Suprapubic skin (tissue), 4 donors: ENCODE measurements around the gene PLEKHG4. TPM values are rescaled to one million over a fixed set of nuclear protein-coding genes. Genes with fewer than 3 reads are reported as not detected.

ENCODE experiments used
- DNase-seq, 2 donors: peaks; one replicate each; pipeline ENCODE4 v3.0.0-alpha.2; 2019; ENCODE audit warnings: low spot score in 2 of 2
- H3K27ac ChIP-seq: fragments of 200-600 bp; sonication (generic); one replicate; pipeline ENCODE4 v1.5.1; 2019
- H3K27me3 ChIP-seq: fragments of 200-600 bp; sonication (generic); one replicate; pipeline ENCODE4 v1.5.1; 2019
- H3K36me3 ChIP-seq: fragments of 200-600 bp; sonication (generic); one replicate; pipeline ENCODE4 v1.5.1; 2019
- H3K4me1 ChIP-seq: fragments of 200-600 bp; sonication (generic); one replicate; pipeline ENCODE4 v1.5.1; 2019
- H3K4me3 ChIP-seq: fragments of 200-600 bp; sonication (generic); one replicate; pipeline ENCODE4 v1.5.1; 2019; ENCODE audit warnings: mild to moderate bottlenecking
- H3K9me3 ChIP-seq: fragments of 200-600 bp; sonication (generic); one replicate; pipeline ENCODE4 v1.5.1; 2019
- EP300 ChIP-seq: sonication (generic); formaldehyde crosslinking; IDR thresholded peaks from one replicate; pipeline ENCODE4 v1.6.1; 2017; ENCODE audit warnings: antibody characterized with exemption
- POLR2A ChIP-seq, 2 donors: fragments of 450-650 bp; IDR thresholded peaks; one replicate each; pipeline ENCODE4 v1.6.1; 2017; ENCODE audit warnings: antibody characterized with exemption in 2 of 2, mild to moderate bottlenecking in 2 of 2, moderate library complexity in 2 of 2
- POLR2AphosphoS5 ChIP-seq, 3 donors: sonication (generic); formaldehyde crosslinking; IDR thresholded peaks; one replicate each; pipeline ENCODE4 v1.6.1; 2017; ENCODE audit warnings: antibody characterized with exemption in 3 of 3
- WGBS: methylation state at CpG from one replicate; pipeline ENCODE4 v1.1.5; 2018; 5-methylcytosine and 5-hydroxymethylcytosine counted together
- total RNA-seq, 4 donors: library from RNA; depleted of rRNA; stranded (reverse); fragments of >200 nt; gene quantifications; one replicate each; pipeline ENCODE4 v1.1.0, GENCODE V29; 2016
- TF ChIP-seq, protein P1 (sequence below), 2 donors: fragments of 200-600 bp in 1 of 2; fragments of 450-650 bp in 1 of 2; sonication (generic) in 1 of 2; IDR thresholded peaks; one replicate each; pipeline ENCODE4 v1.5.1; 2016 to 2019; ENCODE audit warnings: antibody characterized with exemption in 2 of 2, mild to moderate bottlenecking in 1 of 2, moderate library complexity in 1 of 2

Gene PLEKHG4
- total RNA-seq, 4 donors from 2014 or later, result 13.8 to 36.8 (median 26.9) TPM

DNA sequence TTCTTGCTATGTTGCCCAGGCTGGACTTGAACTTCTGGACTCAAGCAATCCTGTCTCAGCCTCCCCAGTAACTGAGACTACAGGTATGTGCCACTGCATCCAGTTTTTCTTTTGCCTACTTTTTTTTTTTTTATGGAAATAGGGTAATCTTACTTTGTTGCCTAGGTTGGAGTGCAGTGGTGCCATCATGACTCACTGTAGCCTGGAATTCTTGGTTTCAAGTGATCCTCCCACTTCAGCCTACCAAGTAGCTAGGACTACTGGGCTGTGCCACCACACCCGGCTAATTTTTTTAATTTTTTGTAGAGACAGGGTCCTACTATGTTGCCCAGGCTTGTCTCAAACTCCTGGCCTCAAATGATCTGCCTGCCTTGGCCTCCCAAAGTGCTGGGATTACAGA is 57.3 kb downstream of the PLEKHG4 start:
- H3K4me1 ChIP-seq, result no peaks in the 10 kb centered on the region
- no peak overlapping the region for H3K27ac ChIP-seq
- no peaks in the 10 kb centered on the region for H3K27me3 ChIP-seq
- H3K36me3 ChIP-seq, result no peaks in the 10 kb centered on the region
- no peak for DNase-seq
- TF ChIP-seq EP300, result no peak
- TF ChIP-seq POLR2A (IDR thresholded peaks at IDR 0.05), result no peak
- TF ChIP-seq, protein P1, sequence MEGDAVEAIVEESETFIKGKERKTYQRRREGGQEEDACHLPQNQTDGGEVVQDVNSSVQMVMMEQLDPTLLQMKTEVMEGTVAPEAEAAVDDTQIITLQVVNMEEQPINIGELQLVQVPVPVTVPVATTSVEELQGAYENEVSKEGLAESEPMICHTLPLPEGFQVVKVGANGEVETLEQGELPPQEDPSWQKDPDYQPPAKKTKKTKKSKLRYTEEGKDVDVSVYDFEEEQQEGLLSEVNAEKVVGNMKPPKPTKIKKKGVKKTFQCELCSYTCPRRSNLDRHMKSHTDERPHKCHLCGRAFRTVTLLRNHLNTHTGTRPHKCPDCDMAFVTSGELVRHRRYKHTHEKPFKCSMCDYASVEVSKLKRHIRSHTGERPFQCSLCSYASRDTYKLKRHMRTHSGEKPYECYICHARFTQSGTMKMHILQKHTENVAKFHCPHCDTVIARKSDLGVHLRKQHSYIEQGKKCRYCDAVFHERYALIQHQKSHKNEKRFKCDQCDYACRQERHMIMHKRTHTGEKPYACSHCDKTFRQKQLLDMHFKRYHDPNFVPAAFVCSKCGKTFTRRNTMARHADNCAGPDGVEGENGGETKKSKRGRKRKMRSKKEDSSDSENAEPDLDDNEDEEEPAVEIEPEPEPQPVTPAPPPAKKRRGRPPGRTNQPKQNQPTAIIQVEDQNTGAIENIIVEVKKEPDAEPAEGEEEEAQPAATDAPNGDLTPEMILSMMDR (IDR thresholded peaks at IDR 0.05), result no peak
- no peak for TF ChIP-seq POLR2AphosphoS5 (IDR thresholded peaks at IDR 0.05)
- WGBS, result 88% methylated on average over 1 of the region's 1 CpG
- H3K9me3 ChIP-seq, result no peaks in the 10 kb centered on the region
- H3K4me3 ChIP-seq, result no peak overlapping the region

Other genes starting within 250 kb of the PLEKHG4 start
- gene PHAF1, start 169.6 kb upstream of the PLEKHG4 start, total RNA-seq, result 10 to 100 TPM; 44.0 to 60.9 (median 53.1) TPM
- 1 to 10 TPM; 7.5 to 9.7 (median 9.0) TPM for gene B3GNT9, start 128.5 kb upstream of the PLEKHG4 start, total RNA-seq
- 10 to 100 TPM; 25.9 to 34.4 (median 28.7) TPM for gene TRADD, start 119.6 kb upstream of the PLEKHG4 start, total RNA-seq
- 100 to 1,000 TPM in 1 of 4 donors, 10 to 100 TPM in 3; 45.0 to 134 (median 58.8) TPM for gene FBXL8, start 119.6 kb upstream of the PLEKHG4 start, total RNA-seq
- 100 to 1,000 TPM in 2 of 4 donors, 10 to 100 TPM in 2; 56.5 to 351 (median 102) TPM for gene HSF4, start 114.8 kb upstream of the PLEKHG4 start, total RNA-seq
- 100 to 1,000 TPM in 2 of 4 donors, 10 to 100 TPM in 2; 64.3 to 116 (median 90.5) TPM for gene NOL3, start 109.0 kb upstream of the PLEKHG4 start, total RNA-seq
- 10 to 100 TPM; 14.2 to 30.0 (median 17.3) TPM for gene MATCAP1, start 95.6 kb upstream of the PLEKHG4 start, total RNA-seq
- gene EXOC3L1, start 89.4 kb upstream of the PLEKHG4 start, total RNA-seq, result 1 to 10 TPM in 3 of 4 donors, under 1 TPM in 1; 0.45 to 2.0 (median 1.9) TPM
- 100 to 1,000 TPM in 1 of 4 donors, 10 to 100 TPM in 3; 92.6 to 106 (median 96.8) TPM for gene E2F4, start 87.4 kb upstream of the PLEKHG4 start, total RNA-seq
- 10 to 100 TPM; 48.0 to 77.6 (median 56.7) TPM for gene ELMO3, start 80.4 kb upstream of the PLEKHG4 start, total RNA-seq
- 10 to 100 TPM; 32.8 to 46.8 (median 40.0) TPM for gene TMEM208, start 52.4 kb upstream of the PLEKHG4 start, total RNA-seq
- 10 to 100 TPM in 3 of 4 donors, 1 to 10 TPM in 1; 7.7 to 28.8 (median 15.3) TPM for gene FHOD1, start 32.1 kb upstream of the PLEKHG4 start, total RNA-seq
- gene SLC9A5, start 30.6 kb upstream of the PLEKHG4 start, total RNA-seq, result under 1 TPM; 0.26 to 0.64 (median 0.43) TPM
- gene KCTD19, start 47.2 kb downstream of the PLEKHG4 start, total RNA-seq, result under 1 TPM in 1 of 4 donors, not detected in 3; 0.25 TPM
- under 1 TPM in 2 of 4 donors, not detected in 2; 0.42 to 0.56 TPM for gene LRRC36, start 47.3 kb downstream of the PLEKHG4 start, total RNA-seq
- 100 to 1,000 TPM in 3 of 4 donors, 10 to 100 TPM in 1; 47.6 to 182 (median 121) TPM for gene TPPP3, start 114.0 kb downstream of the PLEKHG4 start, total RNA-seq
- gene ZDHHC1, start 136.9 kb downstream of the PLEKHG4 start, total RNA-seq, result 10 to 100 TPM; 14.0 to 31.0 (median 23.8) TPM
- 100 to 1,000 TPM in 1 of 4 donors, 10 to 100 TPM in 3; 45.6 to 164 (median 69.1) TPM for gene HSD11B2, start 151.6 kb downstream of the PLEKHG4 start, total RNA-seq
- 100 to 1,000 TPM in 3 of 4 donors, 10 to 100 TPM in 1; 90.0 to 134 (median 110) TPM for gene ATP6V0D1, start 201.6 kb downstream of the PLEKHG4 start, total RNA-seq
- gene AGRP, start 204.0 kb downstream of the PLEKHG4 start, total RNA-seq, result not detected
- 10 to 100 TPM; 20.6 to 41.5 (median 28.3) TPM for gene RIPOR1, start 249.3 kb downstream of the PLEKHG4 start, total RNA-seq